Muscle of arm (tissue), 12 donors: ENCODE measurements around the gene NUDT4. TPM values are rescaled to one million over a fixed set of nuclear protein-coding genes. Genes with fewer than 3 reads are reported as not detected.

Source experiments
- DNase-seq: peaks from one replicate; pipeline ENCODE4 v3.0.0-alpha.2; 2013
- polyA plus RNA-seq, 12 donors: library from polyadenylated mRNA; unstranded; fragments of 120-200 nt; gene quantifications; one replicate each; pipeline ENCODE4 v1.2.1, GENCODE V29; 2013; ENCODE audit not compliant: insufficient read length in 12 of 12

Gene NUDT4
- polyA plus RNA-seq, 12 donors: 70.5 to 114 (median 88.6) TPM; not detected in 1

DNA sequence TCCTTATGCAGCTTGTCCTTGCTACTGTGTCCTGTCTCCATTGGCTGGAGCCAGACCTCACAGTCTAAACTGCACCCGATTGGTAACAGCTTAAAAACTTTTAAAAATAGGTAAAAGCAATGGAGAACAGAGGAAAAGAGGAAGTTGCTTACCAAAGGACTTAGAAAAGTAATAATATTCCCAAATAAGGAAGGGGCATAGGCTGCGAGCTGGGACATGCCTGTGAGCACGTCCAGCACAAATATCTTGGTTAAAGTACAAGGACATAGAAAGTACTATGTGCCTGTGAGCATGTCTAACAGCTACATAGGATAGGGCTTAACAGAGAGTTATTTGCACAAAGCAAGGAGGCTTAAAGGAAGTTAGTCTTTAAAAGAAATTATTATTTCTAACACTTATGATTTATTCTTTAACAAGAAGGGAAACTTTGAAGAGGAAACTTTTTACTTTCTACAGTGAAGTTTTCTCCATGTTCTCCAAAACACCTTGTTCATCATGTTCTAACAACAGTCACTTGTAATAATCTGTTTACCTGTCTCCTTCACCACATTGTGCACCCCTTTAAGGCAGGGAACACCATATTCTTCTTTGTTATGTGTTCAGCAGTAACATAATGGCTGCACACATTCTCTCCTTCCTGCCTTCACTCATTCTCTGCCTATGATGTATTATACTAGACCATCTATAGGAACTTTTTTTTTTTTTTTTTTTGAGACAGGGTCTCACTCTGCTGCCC is 73.9 kb downstream of the NUDT4 start:
- no peak for DNase-seq

DNA sequence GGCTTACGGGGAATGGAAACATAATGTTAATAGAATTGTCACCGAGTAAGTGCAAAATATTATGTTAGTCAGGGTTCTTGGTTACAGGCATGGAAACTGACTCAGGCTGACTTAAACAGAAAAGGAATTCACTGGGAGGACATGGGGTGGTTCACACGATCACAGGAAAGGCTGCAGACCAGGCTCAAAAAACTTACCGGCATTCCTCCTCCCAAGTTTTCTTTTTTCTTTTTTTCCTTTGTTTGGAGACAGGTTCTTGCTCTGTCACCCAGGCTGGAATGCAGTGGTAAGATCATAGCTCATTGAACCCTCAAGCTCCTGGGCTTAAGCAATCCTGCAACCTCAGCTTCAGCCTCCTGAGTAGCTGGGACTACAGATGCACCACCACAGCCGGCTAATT is 75.9 kb downstream of the NUDT4 start:
- no peak for DNase-seq

DNA sequence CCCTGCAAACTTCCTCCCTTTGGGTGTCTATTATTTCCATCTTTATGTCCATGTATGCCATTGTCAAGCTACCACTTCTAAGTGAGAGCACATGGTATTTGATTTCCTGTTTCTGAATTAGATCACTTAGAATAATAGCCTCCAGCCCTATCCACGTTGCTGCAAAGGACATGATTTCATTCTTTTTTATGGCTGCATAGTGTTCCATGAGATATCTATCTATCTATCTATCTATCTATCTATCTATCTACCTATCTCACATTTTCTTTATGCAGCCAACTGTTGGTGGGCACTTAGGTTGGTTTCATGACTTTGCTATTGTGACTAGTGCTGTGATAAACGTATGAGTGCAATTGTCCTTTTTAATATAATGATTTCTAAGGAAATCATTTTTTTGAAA is 78.4 kb downstream of the NUDT4 start:
- no peak for DNase-seq

Other genes starting within 250 kb of the NUDT4 start
- 100 to 1,000 TPM in 8 of 12 donors, 10 to 100 TPM in 3, not detected in 1; 84.9 to 128 (median 106) TPM for gene UBE2N, start 64.0 kb downstream of the NUDT4 start, polyA plus RNA-seq
- 10 to 100 TPM in 11 of 12 donors, not detected in 1; 32.8 to 56.3 (median 41.4) TPM for gene MRPL42, start 89.6 kb downstream of the NUDT4 start, polyA plus RNA-seq
- 10 to 100 TPM in 11 of 12 donors, not detected in 1; 12.5 to 26.7 (median 17.3) TPM for gene SOCS2, start 194.8 kb downstream of the NUDT4 start, polyA plus RNA-seq